GOT3 (cell line): ENCODE results near the gene CTNNA1.

Source experiments
- DNase-seq: peaks from one replicate; lab custom pipeline; 2025; ENCODE audit warnings: mixed read lengths; lab: John Stamatoyannopoulos, UW

CTNNA1 gene

DNA sequence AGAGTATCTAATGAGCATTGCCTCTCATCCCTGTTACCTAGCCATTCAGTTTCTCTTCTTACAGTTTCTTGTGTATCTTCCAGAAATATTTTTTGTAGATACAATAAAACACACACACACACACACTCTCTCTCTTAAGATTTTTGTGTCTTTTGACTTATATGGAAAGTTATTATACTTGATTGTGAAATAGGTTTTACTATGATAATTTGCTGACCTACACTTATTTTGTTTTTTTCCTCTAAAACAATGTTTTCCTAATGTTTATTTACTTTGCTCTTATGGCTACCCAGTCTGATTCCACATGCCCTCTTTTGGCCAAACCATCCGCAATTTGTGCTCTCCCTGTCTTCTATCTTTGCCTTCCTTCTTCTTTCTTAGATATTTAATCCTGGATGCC, 96.7 kb downstream of the CTNNA1 start:
- no peak for DNase-seq

DNA sequence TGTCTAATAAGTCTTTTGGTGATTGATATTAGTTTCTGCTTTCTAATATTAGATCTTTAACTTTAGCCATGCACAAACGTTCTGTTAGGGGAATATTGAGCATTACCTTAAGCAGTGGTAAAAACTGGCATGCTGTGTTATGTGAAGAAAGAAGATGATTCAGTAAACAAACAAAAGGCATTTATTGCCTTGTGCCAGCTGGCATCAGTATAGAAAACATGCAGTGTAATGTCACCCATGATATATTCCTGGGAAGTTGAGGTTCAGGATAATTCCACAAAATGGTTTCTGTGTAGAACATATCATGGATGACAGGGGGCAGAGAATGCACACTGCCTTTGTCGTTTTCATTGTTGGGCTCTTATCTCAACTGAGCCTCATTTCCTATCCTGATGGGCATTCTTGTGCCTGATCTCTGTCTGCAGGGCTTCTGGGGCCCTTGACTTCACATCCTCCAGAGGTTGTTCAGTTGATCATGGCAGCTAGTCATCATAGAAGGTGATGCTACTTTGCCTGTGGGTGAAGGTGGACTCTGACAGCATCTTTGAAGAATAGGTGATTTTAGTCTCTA, 97.7 kb downstream of the CTNNA1 start:
- no peak for DNase-seq

DNA sequence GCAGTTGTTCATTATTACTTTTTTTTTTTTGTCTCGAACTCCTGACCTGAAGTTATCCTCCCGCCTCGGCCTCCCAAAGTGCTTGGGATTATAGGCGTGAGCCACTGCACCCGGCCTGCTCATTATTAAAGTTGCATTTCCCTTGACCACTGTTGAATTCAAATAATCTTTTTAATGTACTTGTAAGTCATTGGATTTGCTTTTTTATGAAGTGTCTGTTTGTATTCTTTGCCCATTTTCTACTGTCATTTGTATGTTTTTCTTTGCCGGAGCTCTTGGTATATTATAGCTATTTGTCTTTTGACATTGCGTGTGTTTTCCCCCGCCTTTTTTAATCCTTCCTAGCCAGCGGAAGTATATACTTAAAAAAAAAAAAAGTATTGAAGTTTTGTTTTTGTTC, 99.9 kb downstream of the CTNNA1 start:
- no peak for DNase-seq

- DNase-seq, result no peak
Measured at GRCh38 chr5:138867011-138867410, 113.8 kb downstream of the CTNNA1 start.

GRCh38 chr5:138869038-138869437, 115.8 kb downstream of the CTNNA1 start:
- DNase-seq, result no peak

GRCh38 chr5:138869763-138870500, 116.7 kb downstream of the CTNNA1 start:
- no peak for DNase-seq

GRCh38 chr5:138870611-138871010, 117.4 kb downstream of the CTNNA1 start:
- no peak for DNase-seq

- no peak for DNase-seq
Measured at GRCh38 chr5:138872841-138873465, 119.7 kb downstream of the CTNNA1 start.

GRCh38 chr5:138873466-138874221, 120.4 kb downstream of the CTNNA1 start:
- DNase-seq, result no peak

GRCh38 chr5:138874241-138874640, 121.0 kb downstream of the CTNNA1 start:
- DNase-seq, result no peak

GRCh38 chr5:138874771-138875551, 121.7 kb downstream of the CTNNA1 start, which contains the start of gene LRRTM2:
TSS of gene LRRTM2 (minus strand) at chr5:138875335. CDS start at chr5:138874911, 424 bp downstream.
- no peak for DNase-seq

DNA sequence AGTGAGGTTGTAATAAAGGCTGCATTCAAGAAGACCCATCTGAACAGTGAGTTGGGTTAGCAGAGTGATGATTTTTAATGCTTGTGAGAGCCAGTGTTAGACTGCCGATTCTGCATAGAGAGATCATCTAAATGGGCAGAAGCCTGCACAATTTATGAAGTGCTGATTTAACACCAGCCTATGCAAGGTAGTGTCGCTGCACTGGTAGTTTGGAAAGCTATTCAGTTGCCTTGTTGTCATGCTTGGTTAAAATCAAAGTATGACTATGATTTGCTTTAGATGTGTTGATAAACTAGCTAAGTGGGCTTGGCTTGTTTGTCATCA, 122.3 kb downstream of the CTNNA1 start:
- DNase-seq, result no peak

DNA sequence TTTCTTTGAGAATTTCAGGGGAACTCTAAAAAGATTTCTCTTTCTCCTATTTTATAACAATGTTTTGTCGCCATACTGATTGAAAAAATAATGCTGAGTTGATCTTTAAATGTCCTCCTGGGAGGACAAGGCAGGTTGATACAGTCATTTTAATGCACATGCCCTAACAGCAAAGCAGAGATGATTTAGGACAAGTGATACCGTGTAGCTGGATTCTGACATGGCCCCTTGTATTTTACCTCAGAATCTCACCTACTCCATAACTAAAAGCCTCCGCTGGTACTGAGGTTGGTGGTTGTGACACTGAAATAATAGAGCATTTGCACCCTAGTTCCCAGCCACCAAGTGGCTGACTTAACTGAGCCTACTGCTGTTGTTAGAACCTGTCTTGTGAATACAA, 122.7 kb downstream of the CTNNA1 start:
- no peak for DNase-seq

GRCh38 chr5:138876811-138877210, 123.6 kb downstream of the CTNNA1 start:
- no peak for DNase-seq

DNA sequence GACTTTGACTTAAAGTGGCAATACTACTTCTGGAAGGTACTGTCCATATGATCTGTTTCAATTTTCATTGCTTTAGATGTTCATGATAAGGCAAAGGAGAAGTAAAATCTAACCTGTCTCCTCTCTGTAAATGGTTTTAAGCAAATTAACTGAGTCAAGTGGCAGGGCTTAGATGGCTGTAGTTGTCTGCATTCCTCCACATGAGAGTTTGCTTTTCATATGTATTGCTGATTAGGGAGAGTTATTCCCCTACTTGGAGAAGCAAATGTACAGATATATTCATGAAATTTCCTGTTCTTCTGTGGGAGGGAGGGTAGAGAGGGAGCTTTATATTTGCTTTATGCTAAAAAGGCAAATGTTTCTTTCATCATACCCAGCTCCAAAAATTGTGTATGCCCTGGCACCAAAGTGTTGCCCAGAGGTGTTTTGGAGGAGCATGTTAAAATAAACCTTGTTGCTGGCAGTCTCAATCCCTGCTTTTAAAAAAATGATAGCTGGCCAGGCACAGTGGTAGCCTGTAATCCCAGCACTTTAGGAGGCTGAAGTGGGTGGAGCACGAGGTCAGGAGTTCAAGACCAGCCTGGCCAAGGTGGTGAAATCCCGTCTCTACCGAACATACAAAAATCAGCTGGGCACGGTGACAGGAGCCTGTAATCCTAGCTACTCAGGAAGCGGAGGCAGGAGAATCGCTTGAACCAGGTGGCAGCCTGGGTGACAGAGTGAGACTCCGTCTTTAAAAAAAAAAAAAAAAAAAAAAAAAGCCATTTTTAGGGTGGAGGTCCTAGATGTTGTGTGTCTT, 125.4 kb downstream of the CTNNA1 start:
- no peak for DNase-seq

DNA sequence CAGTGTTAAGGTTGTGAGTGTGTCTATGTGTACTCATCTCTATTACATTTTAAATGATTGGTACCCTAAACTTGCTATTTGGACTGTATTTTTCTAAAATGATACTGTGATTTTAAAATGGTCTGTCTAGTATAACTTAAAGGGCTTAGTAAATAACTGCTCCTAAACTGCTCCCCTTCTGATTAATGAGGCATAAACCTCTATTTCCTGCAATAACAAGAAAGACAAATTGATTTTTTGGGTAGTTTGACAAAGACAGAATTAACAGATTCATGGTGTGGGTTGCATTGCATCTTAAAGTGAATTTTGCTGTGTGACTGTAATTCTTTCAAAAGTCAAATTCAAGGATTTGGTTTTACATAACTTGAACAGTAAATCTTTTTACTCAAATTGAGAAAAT, 130.0 kb downstream of the CTNNA1 start:
- no peak for DNase-seq

- no peak for DNase-seq
Measured at GRCh38 chr5:138884094-138884493, 130.9 kb downstream of the CTNNA1 start.

- DNase-seq, result no peak
Measured at GRCh38 chr5:138884554-138884953, 131.3 kb downstream of the CTNNA1 start.

DNA sequence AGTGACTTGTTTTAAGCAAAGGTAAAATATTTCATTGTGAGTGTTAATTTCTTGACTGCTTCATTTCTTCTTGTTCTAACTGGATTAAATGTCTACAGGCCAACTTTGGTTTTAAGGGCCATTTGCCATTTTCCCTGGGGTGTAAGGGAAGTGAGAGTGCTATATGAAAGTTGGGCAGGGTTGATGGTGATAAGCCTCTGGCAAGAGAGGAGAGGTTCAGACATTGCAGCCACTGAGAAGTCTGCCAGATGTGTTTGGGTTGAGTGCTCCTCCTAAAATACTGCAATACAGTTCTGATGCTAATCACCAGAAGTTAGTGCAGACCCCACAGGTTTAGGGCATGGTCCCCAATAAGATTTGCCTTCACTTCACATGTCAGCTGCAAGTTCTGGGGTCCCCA, 136.8 kb downstream of the CTNNA1 start:
- DNase-seq, result no peak

- DNase-seq, result no peak
Measured at GRCh38 chr5:138890644-138891043, 137.4 kb downstream of the CTNNA1 start.

GRCh38 chr5:138895918-138896317, 142.7 kb downstream of the CTNNA1 start:
- no peak for DNase-seq
